Sigmoid colon (tissue), 7 donors: ENCODE results near the gene SH3BP5. TPM values are rescaled to one million over a fixed set of nuclear protein-coding genes. Genes with fewer than 3 reads are reported as not detected.

Source experiments
- DNase-seq: peaks from one replicate; pipeline ENCODE4 v3.0.0-alpha.2; 2019
- H3K27ac ChIP-seq, 4 donors: fragments of 200-600 bp; sonication (generic); one replicate each; pipeline ENCODE4 v1.5.1; 2016 to 2019; ENCODE audit warnings: mild to moderate bottlenecking in 1 of 4
- H3K27me3 ChIP-seq, 3 donors: fragments of 200-600 bp; sonication (generic); one replicate each; pipeline ENCODE4 v1.5.1; 2019; ENCODE audit warnings: mild to moderate bottlenecking in 1 of 3
- H3K36me3 ChIP-seq, 4 donors: fragments of 200-600 bp; sonication (generic); one replicate each; pipeline ENCODE4 v1.5.1; 2016 to 2019
- H3K4me1 ChIP-seq, 4 donors: fragments of 200-600 bp; sonication (generic); one replicate each; pipeline ENCODE4 v1.5.1; 2017 to 2019
- H3K4me3 ChIP-seq, 4 donors: fragments of 200-600 bp; sonication (generic); one replicate each; pipeline ENCODE4 v1.5.1; 2017 to 2019; ENCODE audit warnings: mild to moderate bottlenecking in 2 of 4, moderate library complexity in 1 of 4
- H3K9me3 ChIP-seq, 4 donors: fragments of 200-600 bp in 3 of 4; sonication (generic) in 3 of 4; one replicate each; pipeline versions ENCODE4 v1.5.1 to v1.6.1; 2013 to 2019
- EP300 ChIP-seq, 4 donors: sonication (generic); formaldehyde crosslinking; IDR thresholded peaks; one replicate each; pipeline ENCODE4 v1.6.1; 2017; ENCODE audit warnings: antibody characterized with exemption in 4 of 4
- POLR2A ChIP-seq, 2 donors: fragments of 450-650 bp; IDR thresholded peaks; one replicate each; pipeline ENCODE4 v1.6.1; 2016; ENCODE audit warnings: antibody characterized with exemption in 2 of 2, mild to moderate bottlenecking in 2 of 2, moderate library complexity in 2 of 2
- POLR2AphosphoS5 ChIP-seq, 4 donors: sonication (generic); formaldehyde crosslinking; IDR thresholded peaks; one replicate each; pipeline ENCODE4 v1.6.1; 2017; ENCODE audit warnings: antibody characterized with exemption in 4 of 4
- WGBS, 2 donors: extraction: QIAGEN DNeasy Blood & Tissue Kit; methylation state at CpG; one replicate each; pipeline ENCODE4 v1.1.7; 2013; 5-methylcytosine and 5-hydroxymethylcytosine counted together
- intact Hi-C: fragments of 100-400 bp; cut with DNase I; formaldehyde crosslinking; loops from one replicate; pipeline ENCODE4 v1.15.1; 2023
- polyA plus RNA-seq, 3 donors: library from polyadenylated mRNA; stranded (reverse); fragments of 200-250 nt; gene quantifications; one replicate each; pipeline ENCODE4 v1.2.3, GENCODE V29; 2013
- total RNA-seq, 4 donors: library from RNA; depleted of rRNA; stranded (reverse); fragments of >200 nt; gene quantifications; one replicate each; pipeline ENCODE4 v1.1.0, GENCODE V29; 2016
- TF ChIP-seq, protein P1 (sequence below), 4 experiments: fragments of 450-650 bp in 3 of 4; fragments of 200-600 bp in 1 of 4; IDR thresholded peaks; one replicate each; pipeline ENCODE4 v1.5.1; 2016 to 2019; ENCODE audit warnings: antibody characterized with exemption in 4 of 4, mild to moderate bottlenecking in 3 of 4, moderate library complexity in 2 of 4
- donor health status: healthy with polysubstance abuse.
- donor health status: Bipolar disorder and iron deficiency.
- donor health status: healthy.

SH3BP5 gene
- total and polyA plus RNA-seq, 7 donors: 5.5 to 40.4 (median 31.2) TPM

DNA sequence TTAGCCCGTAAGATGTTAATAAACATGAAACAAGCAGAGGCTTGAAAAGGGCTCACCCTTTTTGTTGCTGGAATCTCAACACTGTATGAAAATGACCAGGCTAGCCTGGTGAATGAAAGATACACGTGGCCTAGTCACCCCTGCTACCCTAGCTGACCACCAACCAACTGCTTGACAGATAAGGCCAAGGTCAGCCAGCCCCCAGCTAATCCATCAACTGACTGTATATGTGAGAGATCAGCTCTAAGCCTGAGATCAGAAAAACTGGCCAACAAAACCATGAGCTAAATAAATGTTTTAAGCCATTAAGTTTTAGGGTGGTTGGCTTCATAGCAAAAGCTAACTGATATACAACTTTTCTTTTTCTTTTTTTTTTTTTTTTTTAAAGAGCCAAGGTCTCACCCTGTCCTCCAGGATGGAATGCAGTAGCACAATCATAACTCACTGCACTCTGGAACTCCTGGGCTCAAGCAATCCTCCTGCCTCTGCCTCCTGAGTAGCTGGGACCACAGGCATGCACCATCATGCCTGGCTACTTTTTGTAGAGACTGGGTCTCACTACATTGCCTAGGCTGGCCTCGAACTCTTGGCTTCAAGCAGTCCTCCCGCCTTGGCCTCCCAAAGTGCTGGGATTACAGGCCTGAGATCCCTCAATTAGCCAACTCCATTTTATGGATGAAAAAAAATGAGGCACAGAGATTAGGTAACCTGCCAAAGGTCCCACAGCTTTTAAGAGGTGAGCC is 34.6 kb downstream of the SH3BP5 start:
- WGBS, 2 donors: 78 to 84% methylated on average over 4 of the region's 4 CpGs
- peaks cover 0 to 10% (median 0%) of the 10 kb centered on the region in 4 donors for H3K36me3 ChIP-seq
- H3K9me3 ChIP-seq: no peaks in the 10 kb centered on the region
- intact Hi-C loops: no loop called here
- peak; percentile 39 for DNase-seq
- no peaks in the 10 kb centered on the region for H3K27me3 ChIP-seq
- peaks cover 0 to 9% (median 7%) of the 10 kb centered on the region in 4 donors for H3K4me1 ChIP-seq
- no peak overlapping the region for H3K4me3 ChIP-seq
- TF ChIP-seq POLR2A (IDR thresholded peaks at IDR 0.05): no peak
- TF ChIP-seq, protein P1, sequence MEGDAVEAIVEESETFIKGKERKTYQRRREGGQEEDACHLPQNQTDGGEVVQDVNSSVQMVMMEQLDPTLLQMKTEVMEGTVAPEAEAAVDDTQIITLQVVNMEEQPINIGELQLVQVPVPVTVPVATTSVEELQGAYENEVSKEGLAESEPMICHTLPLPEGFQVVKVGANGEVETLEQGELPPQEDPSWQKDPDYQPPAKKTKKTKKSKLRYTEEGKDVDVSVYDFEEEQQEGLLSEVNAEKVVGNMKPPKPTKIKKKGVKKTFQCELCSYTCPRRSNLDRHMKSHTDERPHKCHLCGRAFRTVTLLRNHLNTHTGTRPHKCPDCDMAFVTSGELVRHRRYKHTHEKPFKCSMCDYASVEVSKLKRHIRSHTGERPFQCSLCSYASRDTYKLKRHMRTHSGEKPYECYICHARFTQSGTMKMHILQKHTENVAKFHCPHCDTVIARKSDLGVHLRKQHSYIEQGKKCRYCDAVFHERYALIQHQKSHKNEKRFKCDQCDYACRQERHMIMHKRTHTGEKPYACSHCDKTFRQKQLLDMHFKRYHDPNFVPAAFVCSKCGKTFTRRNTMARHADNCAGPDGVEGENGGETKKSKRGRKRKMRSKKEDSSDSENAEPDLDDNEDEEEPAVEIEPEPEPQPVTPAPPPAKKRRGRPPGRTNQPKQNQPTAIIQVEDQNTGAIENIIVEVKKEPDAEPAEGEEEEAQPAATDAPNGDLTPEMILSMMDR (IDR thresholded peaks at IDR 0.05): no peak
- no peak for TF ChIP-seq POLR2AphosphoS5 (IDR thresholded peaks at IDR 0.05)
- H3K27ac ChIP-seq: peak overlapping the region in 2 of 4 donors; percentile 29 to 69

GRCh38 chr3:15295506-15295905 is 36.9 kb downstream of the SH3BP5 start:
- H3K9me3 ChIP-seq: no peaks in the 10 kb centered on the region
- peak; percentile 77 for DNase-seq
- WGBS, 2 donors: 47 to 75% methylated on average over 6 of the region's 6 CpGs
- H3K27ac ChIP-seq: peak overlapping the region; percentile 69 to 75 (median 72)
- no peak overlapping the region for H3K4me3 ChIP-seq
- intact Hi-C loops: no loop called here
- H3K4me1 ChIP-seq: peaks cover 0 to 23% (median 16%) of the 10 kb centered on the region in 4 donors
- H3K27me3 ChIP-seq: no peaks in the 10 kb centered on the region
- no peaks in the 10 kb centered on the region for H3K36me3 ChIP-seq
- TF ChIP-seq, protein P1 (IDR thresholded peaks at IDR 0.05): no peak
- TF ChIP-seq POLR2AphosphoS5 (IDR thresholded peaks at IDR 0.05): peak; percentile 62 to 87 (median 69)
- TF ChIP-seq EP300 (IDR thresholded peaks at IDR 0.05): peak in 3 of 4 donors; percentile 61 to 83 (median 69)
- TF ChIP-seq POLR2A (IDR thresholded peaks at IDR 0.05): no peak

DNA sequence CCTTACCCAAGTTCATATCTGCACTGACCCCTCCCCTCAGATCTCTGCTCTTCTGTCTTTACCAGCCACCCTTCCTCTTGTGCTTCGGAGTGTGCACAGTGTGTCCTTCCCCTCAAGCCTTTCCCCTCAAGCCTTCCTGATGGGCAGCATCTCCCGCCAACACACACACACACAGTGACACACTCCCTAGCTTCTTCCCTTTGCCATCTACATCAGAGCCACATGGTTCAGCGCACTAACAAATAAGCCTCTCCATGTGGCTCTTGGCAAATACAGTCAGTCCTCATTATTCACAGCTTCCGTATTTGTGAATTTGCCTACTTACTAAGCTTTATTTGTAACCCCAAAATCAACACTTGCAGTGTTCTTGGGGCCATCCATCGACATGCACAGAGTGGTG is 37.5 kb downstream of the SH3BP5 start:
- H3K27ac ChIP-seq: peak overlapping the region; percentile 69 to 75 (median 72)
- H3K4me1 ChIP-seq: peaks cover 0 to 23% (median 16%) of the 10 kb centered on the region in 4 donors
- H3K4me3 ChIP-seq: no peak overlapping the region
- intact Hi-C loops: loop anchor here (5.0 kb wide), 1 partner anchor 32 kb away; no protein-coding TSS in a partner anchor
- H3K36me3 ChIP-seq: no peaks in the 10 kb centered on the region
- WGBS, 2 donors: 79 to 88% methylated on average over 5 of the region's 5 CpGs
- TF ChIP-seq POLR2A (IDR thresholded peaks at IDR 0.05) (no peak), POLR2AphosphoS5 (IDR thresholded peaks at IDR 0.05) (peak in 2 of 4 donors; percentile 10 to 32), EP300 (IDR thresholded peaks at IDR 0.05) (peak in 1 of 4 donors; percentile 39)
- DNase-seq: peak; percentile 72
- no peaks in the 10 kb centered on the region for H3K9me3 ChIP-seq
- H3K27me3 ChIP-seq: no peaks in the 10 kb centered on the region

DNA sequence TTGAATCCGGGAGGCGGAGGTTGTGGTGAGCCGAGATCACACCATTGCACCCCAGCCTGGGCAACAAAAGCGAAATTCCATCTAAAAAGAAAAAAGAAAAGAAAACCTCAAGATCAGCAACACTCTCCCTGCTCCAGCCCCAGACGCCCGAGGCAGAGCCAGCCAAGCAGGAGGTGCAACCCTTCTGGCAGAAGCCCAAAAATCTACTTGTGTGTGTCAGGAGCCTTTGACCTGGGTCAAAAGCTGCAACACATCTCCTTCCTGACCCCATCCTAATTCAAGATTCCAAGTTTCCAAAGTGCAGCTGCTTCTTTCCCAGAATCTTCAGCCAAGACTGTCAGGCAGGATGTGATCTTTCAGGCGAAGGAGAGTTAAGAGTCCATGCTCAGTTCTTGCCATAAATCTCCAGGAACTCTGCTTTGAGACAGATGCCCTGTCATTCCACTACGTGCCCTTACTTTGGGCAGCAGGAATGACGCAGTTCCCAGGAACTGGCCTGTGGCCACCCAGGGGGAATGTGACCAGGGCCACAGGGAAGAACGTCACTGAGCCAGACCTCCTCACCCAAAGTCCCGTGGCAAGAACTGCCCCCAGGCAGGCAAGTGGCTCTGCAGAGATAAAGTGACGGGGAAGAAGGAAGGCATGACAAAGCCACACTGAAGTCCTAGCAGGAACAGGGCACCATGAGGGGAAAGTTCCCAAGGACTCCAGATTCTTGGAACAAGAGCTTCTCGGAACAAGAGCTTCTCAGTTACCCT is 39.4 kb downstream of the SH3BP5 start:
- Histone ChIP-seq H3K36me3 (no peaks in the 10 kb centered on the region), H3K4me1 (peaks cover 0 to 27% (median 21%) of the 10 kb centered on the region in 4 donors), H3K27ac (peak overlapping the region; percentile 72 to 75 (median 72)), H3K27me3 (no peaks in the 10 kb centered on the region), H3K9me3 (no peaks in the 10 kb centered on the region), H3K4me3 (no peak overlapping the region)
- TF ChIP-seq, protein P1 (IDR thresholded peaks at IDR 0.05): no peak
- TF ChIP-seq POLR2AphosphoS5 (IDR thresholded peaks at IDR 0.05) (peak; percentile 40 to 72 (median 62)), POLR2A (IDR thresholded peaks at IDR 0.05) (no peak), EP300 (IDR thresholded peaks at IDR 0.05) (peak in 2 of 4 donors; percentile 68 to 78)
- peak; percentile 85 for DNase-seq
- 70 to 78% methylated on average over 13 of the region's 13 CpGs for WGBS, 2 donors
- intact Hi-C loops: loop anchor here (5.0 kb wide), 1 partner anchor 34 kb away; no protein-coding TSS in a partner anchor
